ENCODE data around the gene CA9. TPM values are rescaled to one million over a fixed set of nuclear protein-coding genes. Genes with fewer than 3 reads are reported as not detected.

Gene CA9
- total RNA-seq, 1 experiment from 2014 or later = 6.6 TPM

DNA sequence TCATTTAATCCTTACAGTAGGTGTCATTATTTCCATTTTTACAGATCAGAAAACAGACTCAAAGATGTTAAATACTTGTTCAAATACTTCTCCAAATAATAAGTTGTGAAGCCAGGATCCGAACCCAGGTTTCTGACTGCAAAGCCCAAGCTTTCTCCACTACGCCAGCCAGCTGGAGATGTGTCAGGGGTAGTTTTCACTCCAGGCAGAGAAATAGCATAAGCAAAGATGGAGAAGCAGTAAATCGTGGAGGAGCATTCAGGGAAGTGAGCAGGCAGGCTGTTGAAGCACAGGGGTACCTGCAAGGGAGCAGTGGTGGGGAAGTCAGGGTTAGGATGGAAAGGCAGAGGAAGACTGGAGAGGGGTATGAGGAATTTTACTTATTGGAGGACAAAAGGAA, 55.4 kb downstream of the CA9 start:
- intact Hi-C loops (cut with micrococcal nuclease; ENCODE audit: unreplicated experiment) = no loop called here
- Histone ChIP-seq H3K79me2 (ENCODE audit: low read depth) (peaks cover 56% of the 10 kb centered on the region), H4K20me1 (ENCODE audit: insufficient read depth) (peaks cover 6% of the 10 kb centered on the region; the same call in 1 of the 2 replicates), H3K9me3 (ENCODE audit: insufficient read depth, low read depth) (no peaks in the 10 kb centered on the region), H3K4me3 (no peak overlapping the region), H3K4me1 (replicated peaks; ENCODE audit: insufficient read depth) (peaks cover 44% of the 10 kb centered on the region), H3K9me2 (ENCODE audit: insufficient read depth) (no peaks in the 10 kb centered on the region), H3K27me3 (ENCODE audit: insufficient read depth, low read depth) (no peaks in the 10 kb centered on the region), H2AFZ (no peak overlapping the region), H3F3A (ENCODE audit: insufficient read depth, low read depth) (peaks cover 28% of the 10 kb centered on the region), H3K4me2 (peak overlapping the region; percentile 46; the same call in 1 of the 2 replicates), H3K36me3 (ENCODE audit: low read depth) (no peaks in the 10 kb centered on the region), H3K27ac (no peak overlapping the region)
- no TSS peak for BruUV-seq (replicated peaks)
- ChIA-PET CTCF (no interaction called here), POLR2A (ENCODE audit: unreplicated experiment) (interaction anchor here (1.7 kb wide), 1 partner anchor 17 kb away, joined by 24 read pairs; no protein-coding TSS in a partner anchor)
- no peak for DNase-seq
- TF ChIP-seq EZH2 (IDR thresholded peaks at IDR 0.05; ENCODE audit: low read depth) = no peak
- TF ChIP-seq, protein P1, sequence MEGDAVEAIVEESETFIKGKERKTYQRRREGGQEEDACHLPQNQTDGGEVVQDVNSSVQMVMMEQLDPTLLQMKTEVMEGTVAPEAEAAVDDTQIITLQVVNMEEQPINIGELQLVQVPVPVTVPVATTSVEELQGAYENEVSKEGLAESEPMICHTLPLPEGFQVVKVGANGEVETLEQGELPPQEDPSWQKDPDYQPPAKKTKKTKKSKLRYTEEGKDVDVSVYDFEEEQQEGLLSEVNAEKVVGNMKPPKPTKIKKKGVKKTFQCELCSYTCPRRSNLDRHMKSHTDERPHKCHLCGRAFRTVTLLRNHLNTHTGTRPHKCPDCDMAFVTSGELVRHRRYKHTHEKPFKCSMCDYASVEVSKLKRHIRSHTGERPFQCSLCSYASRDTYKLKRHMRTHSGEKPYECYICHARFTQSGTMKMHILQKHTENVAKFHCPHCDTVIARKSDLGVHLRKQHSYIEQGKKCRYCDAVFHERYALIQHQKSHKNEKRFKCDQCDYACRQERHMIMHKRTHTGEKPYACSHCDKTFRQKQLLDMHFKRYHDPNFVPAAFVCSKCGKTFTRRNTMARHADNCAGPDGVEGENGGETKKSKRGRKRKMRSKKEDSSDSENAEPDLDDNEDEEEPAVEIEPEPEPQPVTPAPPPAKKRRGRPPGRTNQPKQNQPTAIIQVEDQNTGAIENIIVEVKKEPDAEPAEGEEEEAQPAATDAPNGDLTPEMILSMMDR (conservative IDR thresholded peaks at IDR 0.05) = no peak

- BruUV-seq (replicated peaks) = TSS peak; percentile 66
- DNase-seq = peak in 1 of 2 experiments; percentile 37
- H3K27ac ChIP-seq = no peak overlapping the region
- H3K4me1 ChIP-seq (replicated peaks; ENCODE audit: insufficient read depth) = peaks cover 48% of the 10 kb centered on the region
- peak overlapping the region; percentile 86; the same call in 1 of the 2 replicates for H3K4me3 ChIP-seq
- peak overlapping the region; percentile 89 for H3K4me2 ChIP-seq
- H2AFZ ChIP-seq = no peak overlapping the region
- H3K79me2 ChIP-seq (ENCODE audit: low read depth) = peaks cover 62% of the 10 kb centered on the region
- no peaks in the 10 kb centered on the region for H3K9me2 ChIP-seq (ENCODE audit: insufficient read depth)
- ChIA-PET CTCF (interaction anchor here (0.8 kb wide), 1 partner anchor 69 kb away, joined by 4 read pairs; no protein-coding TSS in a partner anchor), POLR2A (ENCODE audit: unreplicated experiment) (interaction anchor here (0.5 kb wide), 1 partner anchor 65 kb away, joined by 3 read pairs; the partner anchor contains the start of gene ARHGEF39)
- peaks cover 6% of the 10 kb centered on the region; the same call in 1 of the 2 replicates for H4K20me1 ChIP-seq (ENCODE audit: insufficient read depth)
- intact Hi-C loops (cut with micrococcal nuclease; ENCODE audit: unreplicated experiment) = loop anchor here (5.0 to 10.0 kb wide), 2 partner anchors 128 to 245 kb away; no protein-coding TSS in a partner anchor
- TF ChIP-seq EZH2 (IDR thresholded peaks at IDR 0.05; ENCODE audit: low read depth) = no peak
- TF ChIP-seq, protein P1 (conservative IDR thresholded peaks at IDR 0.05) = peak; percentile 57
- peaks cover 28% of the 10 kb centered on the region for H3F3A ChIP-seq (ENCODE audit: insufficient read depth, low read depth)
- no peaks in the 10 kb centered on the region for H3K27me3 ChIP-seq (ENCODE audit: insufficient read depth, low read depth)
- no peaks in the 10 kb centered on the region for H3K9me3 ChIP-seq (ENCODE audit: insufficient read depth, low read depth)
- 0 out of 2 replicates have a peak, but pooled peaks cover 2% of the 10 kb centered on the region for H3K36me3 ChIP-seq (ENCODE audit: low read depth)
Measured at GRCh38 chr9:35729700-35730485, 56.2 kb downstream of the CA9 start.

DNA sequence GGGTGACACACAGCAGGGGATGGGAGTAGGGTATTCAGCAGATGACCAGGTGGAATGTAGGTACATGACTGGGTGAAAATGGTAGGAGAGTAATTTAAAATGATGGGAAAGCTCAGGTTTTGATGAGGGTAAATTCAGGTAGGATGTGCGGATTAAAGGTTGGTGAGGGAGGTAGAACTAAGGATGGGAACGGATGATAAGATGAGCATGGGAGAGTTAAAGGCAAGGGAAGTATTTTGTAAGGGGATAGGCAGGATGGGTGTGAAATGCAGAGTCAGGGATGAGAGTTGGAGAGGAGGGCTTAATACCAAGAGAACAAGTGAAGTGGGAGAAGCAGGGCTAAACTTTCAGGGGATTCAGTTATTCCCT, 56.7 kb downstream of the CA9 start:
- Histone ChIP-seq H3K9me2 (ENCODE audit: insufficient read depth) (no peaks in the 10 kb centered on the region), H3K4me2 (peak overlapping the region; percentile 89), H3K36me3 (ENCODE audit: low read depth) (0 out of 2 replicates have a peak, but pooled peaks cover 7% of the 10 kb centered on the region), H3K27ac (peak overlapping the region; percentile 79; the same call in 1 of the 2 replicates), H2AFZ (no peak overlapping the region), H4K20me1 (ENCODE audit: insufficient read depth) (peaks cover 6% of the 10 kb centered on the region; the same call in 1 of the 2 replicates), H3K4me1 (replicated peaks; ENCODE audit: insufficient read depth) (peaks cover 48% of the 10 kb centered on the region), H3K79me2 (ENCODE audit: low read depth) (peaks cover 63% of the 10 kb centered on the region), H3K27me3 (ENCODE audit: insufficient read depth, low read depth) (no peaks in the 10 kb centered on the region), H3K9me3 (ENCODE audit: insufficient read depth, low read depth) (no peaks in the 10 kb centered on the region), H3K4me3 (peak overlapping the region; percentile 86; the same call in 1 of the 2 replicates), H3F3A (ENCODE audit: insufficient read depth, low read depth) (peaks cover 28% of the 10 kb centered on the region)
- TF ChIP-seq, protein P1 (conservative IDR thresholded peaks at IDR 0.05) = no peak
- TF ChIP-seq EZH2 (IDR thresholded peaks at IDR 0.05; ENCODE audit: low read depth) = no peak
- POLR2A ChIA-PET (ENCODE audit: unreplicated experiment) = interaction anchor here (0.5 kb wide), 1 partner anchor 66 kb away, joined by 3 read pairs; the partner anchor contains the start of gene ARHGEF39
- DNase-seq = no peak
- BruUV-seq (replicated peaks) = no TSS peak
- CTCF ChIA-PET = interaction anchor here (0.8 to 1.3 kb wide), 2 partner anchors 34 to 69 kb away, joined by 3 to 4 read pairs; no protein-coding TSS in a partner anchor
- intact Hi-C loops (cut with micrococcal nuclease; ENCODE audit: unreplicated experiment) = loop anchor here (5.0 to 10.0 kb wide), 2 partner anchors 128 to 246 kb away; no protein-coding TSS in a partner anchor

Small RNA genes within 50 kb of the gene (microRNA-seq; reads per million reads assigned to microRNA genes)
- not detected for gene MIR6852 (ENCODE audit: borderline number of aligned reads, borderline replicate concordance)

Other genes starting within 250 kb of the CA9 start
- gene RUSC2, start 183.8 kb upstream of the CA9 start, total RNA-seq (2021) = 10.1 and 12.5 TPM in 2 replicates
- gene TESK1, start 68.7 kb upstream of the CA9 start, total RNA-seq (2021) = 25.5 and 30.6 TPM in 2 replicates
- 3.2 and 4.1 TPM in 2 replicates for gene CD72, start 55.5 kb upstream of the CA9 start, total RNA-seq (2021)
- not detected in 2 replicates for gene SIT1, start 23.0 kb upstream of the CA9 start, total RNA-seq (2021)
- gene RMRP, start 15.9 kb upstream of the CA9 start, total RNA-seq (2021) = 13,432 and 13,506 TPM in 2 replicates
- gene CCDC107, start 15.6 kb upstream of the CA9 start, total RNA-seq (2021) = 6.9 and 10.5 TPM in 2 replicates
- gene ARHGEF39, start 8.7 kb upstream of the CA9 start, total RNA-seq (2021) = 13.5 and 15.6 TPM in 2 replicates
- gene TPM2, start 16.0 kb downstream of the CA9 start, total RNA-seq (2021) = 30.5 and 60.0 TPM in 2 replicates
- gene TLN1, start 58.3 kb downstream of the CA9 start, total RNA-seq (2021) = 101 and 114 TPM in 2 replicates
- 22.4 and 23.6 TPM in 2 replicates for gene CREB3, start 58.7 kb downstream of the CA9 start, total RNA-seq (2021)
- gene GBA2, start 75.3 kb downstream of the CA9 start, total RNA-seq (2021) = 25.0 and 29.6 TPM in 2 replicates
- 21.8 and 25.1 TPM in 2 replicates for gene RGP1, start 75.4 kb downstream of the CA9 start, total RNA-seq (2021)
- gene MSMP, start 80.3 kb downstream of the CA9 start, total RNA-seq (2021) = not detected in 2 replicates
- gene NPR2, start 117.7 kb downstream of the CA9 start, total RNA-seq (2021) = 11.3 and 12.2 TPM in 2 replicates
- gene SPAG8, start 138.3 kb downstream of the CA9 start, total RNA-seq (2021) = 0.48 and 1.0 TPM in 2 replicates
- 53.1 and 73.9 TPM in 2 replicates for gene HINT2, start 141.1 kb downstream of the CA9 start, total RNA-seq (2021)
- gene FAM221B, start 154.8 kb downstream of the CA9 start, total RNA-seq (2021) = not detected in 2 replicates
- gene TMEM8B, start 155.3 kb downstream of the CA9 start, total RNA-seq (2021) = 6.3 and 6.4 TPM in 2 replicates
- gene OR13J1, start 196.5 kb downstream of the CA9 start, total RNA-seq (2021) = not detected in 2 replicates
- gene HRCT1, start 232.3 kb downstream of the CA9 start, total RNA-seq (2021) = 2.0 and 3.6 TPM in 2 replicates
- gene SPAAR, start 235.6 kb downstream of the CA9 start, total RNA-seq (2021) = 0.72 and 0.73 TPM in 2 replicates